ENCODE data around the gene SARDH. TPM values are rescaled to one million over a fixed set of nuclear protein-coding genes. Genes with fewer than 3 reads are reported as not detected.

The SARDH gene
- total RNA-seq, 4 donors from 2014 or later, result 0.39 to 2.9 (median 0.59) TPM

DNA sequence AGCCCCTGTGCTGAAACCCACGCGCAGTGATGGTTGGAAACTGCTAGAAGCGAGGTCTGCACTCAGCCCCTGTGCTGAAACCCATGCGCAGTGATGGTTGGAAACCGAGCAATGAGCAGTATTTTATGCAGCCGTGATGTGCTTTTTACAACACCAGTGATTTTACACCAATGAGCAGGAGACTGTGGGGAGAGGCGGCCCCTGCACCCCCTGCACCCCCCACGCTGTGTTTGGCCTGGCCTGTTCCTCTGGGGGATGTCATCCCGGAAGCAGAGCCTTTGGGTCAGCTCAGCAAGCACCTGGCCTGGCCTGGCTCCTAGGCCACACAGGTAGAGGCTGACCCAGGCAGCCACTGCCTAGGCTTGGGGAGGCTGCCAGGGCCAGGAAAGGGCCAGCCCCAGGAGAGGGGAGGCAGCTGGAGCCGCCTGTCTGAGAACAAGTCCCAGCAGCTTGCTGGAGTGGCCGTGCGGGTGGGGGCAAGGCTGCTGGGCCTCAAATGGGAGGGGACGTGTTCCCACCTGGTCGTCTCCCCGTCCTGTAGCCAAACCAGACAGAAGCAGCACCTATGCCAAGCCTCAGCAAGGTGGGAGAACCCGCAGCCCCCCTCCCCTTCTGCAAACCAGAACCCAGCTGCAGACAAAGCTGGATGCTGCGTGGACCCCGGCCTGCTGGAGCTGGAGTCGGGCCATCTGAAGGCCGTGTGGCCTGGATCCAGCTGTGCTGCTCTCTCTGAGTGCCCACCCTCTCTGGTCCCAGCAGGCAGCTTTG, 55.1 kb downstream of the SARDH start:
- no peak for ATAC-seq

DNA sequence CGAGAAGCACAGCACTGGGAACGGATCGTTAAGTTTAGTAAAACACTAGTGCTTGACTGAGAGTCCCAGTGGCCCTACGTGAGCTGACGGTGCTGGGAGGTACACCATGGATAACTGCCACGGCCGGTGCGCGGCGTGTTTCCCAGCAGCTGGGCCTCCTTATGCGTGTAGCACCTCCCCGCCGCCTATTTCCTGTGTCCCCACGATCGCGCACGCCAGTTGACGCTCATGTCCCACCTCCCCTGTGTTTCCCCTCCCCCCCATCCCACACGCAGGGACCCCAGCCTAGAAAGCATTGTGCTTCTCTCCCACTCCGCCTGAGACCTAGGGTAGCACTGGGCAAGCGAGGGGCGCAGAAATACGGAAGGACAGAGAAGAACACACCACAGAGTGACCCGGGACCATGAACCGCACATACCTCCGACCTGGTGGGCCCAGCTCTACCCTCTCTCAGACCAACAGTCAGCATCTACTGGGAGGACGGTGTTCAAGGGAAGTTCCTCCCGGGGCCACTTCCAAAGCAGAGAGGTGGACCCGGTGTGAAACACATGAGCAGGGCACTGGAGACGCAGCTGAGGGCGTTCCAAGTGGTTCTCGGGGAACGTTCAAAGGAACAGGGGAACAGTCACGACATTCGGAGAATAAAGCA, 56.4 kb downstream of the SARDH start:
- H3K27me3 ChIP-seq, result no peaks in the 10 kb centered on the region
- no peak overlapping the region for H3K4me3 ChIP-seq
- intact Hi-C loops (cut with DNase I; ENCODE audit: low total_unique reads) (no loop called here), in situ Hi-C loops (cut with MboI; ENCODE audit: low sequenced_read_pairs in 4 of 4) (no loop called here)
- no peak overlapping the region for H3K27ac ChIP-seq
- peaks cover 4 to 6% of the 10 kb centered on the region in 2 donors for H3K4me1 ChIP-seq
- no peak for DNase-seq
- no peaks in the 10 kb centered on the region for H3K36me3 ChIP-seq
- TF ChIP-seq, protein P1, sequence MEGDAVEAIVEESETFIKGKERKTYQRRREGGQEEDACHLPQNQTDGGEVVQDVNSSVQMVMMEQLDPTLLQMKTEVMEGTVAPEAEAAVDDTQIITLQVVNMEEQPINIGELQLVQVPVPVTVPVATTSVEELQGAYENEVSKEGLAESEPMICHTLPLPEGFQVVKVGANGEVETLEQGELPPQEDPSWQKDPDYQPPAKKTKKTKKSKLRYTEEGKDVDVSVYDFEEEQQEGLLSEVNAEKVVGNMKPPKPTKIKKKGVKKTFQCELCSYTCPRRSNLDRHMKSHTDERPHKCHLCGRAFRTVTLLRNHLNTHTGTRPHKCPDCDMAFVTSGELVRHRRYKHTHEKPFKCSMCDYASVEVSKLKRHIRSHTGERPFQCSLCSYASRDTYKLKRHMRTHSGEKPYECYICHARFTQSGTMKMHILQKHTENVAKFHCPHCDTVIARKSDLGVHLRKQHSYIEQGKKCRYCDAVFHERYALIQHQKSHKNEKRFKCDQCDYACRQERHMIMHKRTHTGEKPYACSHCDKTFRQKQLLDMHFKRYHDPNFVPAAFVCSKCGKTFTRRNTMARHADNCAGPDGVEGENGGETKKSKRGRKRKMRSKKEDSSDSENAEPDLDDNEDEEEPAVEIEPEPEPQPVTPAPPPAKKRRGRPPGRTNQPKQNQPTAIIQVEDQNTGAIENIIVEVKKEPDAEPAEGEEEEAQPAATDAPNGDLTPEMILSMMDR (IDR thresholded peaks at IDR 0.05 in 4 of 5, conservative IDR thresholded peaks at IDR 0.05 in 1 of 5), result no peak
- TF ChIP-seq POLR2A (IDR thresholded peaks at IDR 0.05), result no peak
- no peak for ATAC-seq
- H3K9me3 ChIP-seq, result no peaks in the 10 kb centered on the region

More for the DNA sequence above, 55.1 kb downstream of the SARDH start:
- H3K9me3 ChIP-seq, result no peaks in the 10 kb centered on the region
- in situ Hi-C loops (cut with MboI; ENCODE audit: low sequenced_read_pairs in 4 of 4) (no loop called here), intact Hi-C loops (cut with DNase I; ENCODE audit: low total_unique reads) (no loop called here)
- H3K27me3 ChIP-seq, result no peaks in the 10 kb centered on the region
- H3K27ac ChIP-seq, result peak overlapping the region in 1 of 4 donors; percentile 57
- peaks cover 4 to 6% of the 10 kb centered on the region in 2 donors for H3K4me1 ChIP-seq
- no peak for DNase-seq
- H3K36me3 ChIP-seq, result no peaks in the 10 kb centered on the region
- no peak for TF ChIP-seq POLR2A (IDR thresholded peaks at IDR 0.05)
- TF ChIP-seq, protein P1 (IDR thresholded peaks at IDR 0.05 in 4 of 5, conservative IDR thresholded peaks at IDR 0.05 in 1 of 5), result no peak
- no peak overlapping the region for H3K4me3 ChIP-seq

DNA sequence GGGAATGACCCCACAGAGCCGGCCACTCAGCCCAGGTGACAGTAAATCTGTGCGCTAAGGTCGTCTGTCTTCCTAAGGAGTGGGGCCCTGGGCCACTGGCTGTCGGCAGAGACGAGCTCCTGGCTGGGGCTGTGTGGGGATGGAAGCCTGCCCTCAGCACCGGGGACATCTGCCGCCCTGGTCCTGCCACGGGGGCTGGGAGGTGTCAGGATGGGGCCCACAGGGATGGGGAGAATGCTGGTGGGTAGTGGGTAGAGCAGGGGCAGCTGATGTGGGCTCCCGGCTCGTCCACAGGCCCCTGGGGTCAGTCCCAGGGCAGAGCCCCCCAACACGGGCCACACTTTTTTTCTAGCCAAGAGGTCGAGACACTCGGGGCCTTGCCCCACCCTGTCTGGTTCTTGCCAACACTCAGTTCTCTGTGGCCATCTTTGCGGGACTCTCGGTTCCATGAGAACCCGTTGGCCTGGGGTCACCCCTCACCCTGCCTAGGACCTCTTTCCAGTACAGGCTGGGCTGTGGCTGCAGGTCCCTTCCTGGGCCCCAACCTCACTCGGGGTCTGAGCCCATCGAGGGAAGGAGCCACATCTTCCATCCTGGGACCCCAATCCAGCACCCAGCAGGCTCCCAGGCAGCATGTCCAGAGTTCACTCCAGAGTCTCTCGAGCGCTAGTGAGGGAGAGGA, 57.0 kb downstream of the SARDH start:
- Histone ChIP-seq H3K27me3 (no peaks in the 10 kb centered on the region), H3K27ac (no peak overlapping the region), H3K9me3 (no peaks in the 10 kb centered on the region), H3K4me1 (peaks cover 4 to 6% of the 10 kb centered on the region in 2 donors), H3K4me3 (no peak overlapping the region), H3K36me3 (no peaks in the 10 kb centered on the region)
- TF ChIP-seq, protein P1 (IDR thresholded peaks at IDR 0.05 in 4 of 5, conservative IDR thresholded peaks at IDR 0.05 in 1 of 5), result no peak
- no peak for TF ChIP-seq POLR2A (IDR thresholded peaks at IDR 0.05)
- no peak for DNase-seq
- ATAC-seq, result no peak
- intact Hi-C loops (cut with DNase I; ENCODE audit: low total_unique reads) (no loop called here), in situ Hi-C loops (cut with MboI; ENCODE audit: low sequenced_read_pairs in 4 of 4) (no loop called here)

DNA sequence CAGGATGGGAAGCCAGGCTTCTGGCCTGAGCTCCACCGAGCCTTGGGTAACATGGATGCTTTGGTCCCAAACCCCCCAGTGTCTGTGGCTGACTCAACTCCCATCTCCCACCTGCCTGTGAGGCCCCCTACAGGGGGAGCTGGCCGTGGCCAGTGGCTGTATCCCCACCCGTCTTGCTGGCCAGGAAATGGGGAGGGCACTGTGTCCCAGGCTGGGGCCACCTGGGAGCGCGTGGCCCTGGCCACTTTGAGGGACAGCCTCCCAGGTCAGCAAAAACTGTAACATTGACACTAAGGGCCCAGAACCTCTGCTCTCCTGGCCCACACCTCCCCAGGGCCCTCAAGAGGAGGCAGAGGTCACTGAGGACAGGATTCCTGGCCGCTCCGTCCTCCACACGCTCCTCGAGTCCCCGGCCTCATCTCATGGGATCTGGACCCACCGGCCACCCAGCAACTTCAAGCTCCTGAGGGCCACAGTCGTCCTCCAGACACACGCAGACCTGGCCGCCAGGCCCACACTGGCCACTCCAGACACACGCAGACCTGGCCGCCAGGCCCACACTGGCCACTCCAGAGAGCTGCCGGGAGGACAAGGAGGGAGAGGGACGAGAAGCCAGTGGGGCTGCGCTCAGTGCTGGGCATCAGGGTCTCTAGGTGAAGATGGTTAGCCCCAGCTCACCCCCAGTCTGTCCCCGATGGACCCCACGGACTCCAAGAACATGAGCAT, 57.7 kb downstream of the SARDH start:
- no peak for DNase-seq

More for the DNA sequence above, 57.7 kb downstream of the SARDH start:
- no peak overlapping the region for H3K4me3 ChIP-seq
- no peaks in the 10 kb centered on the region for H3K36me3 ChIP-seq
- no peak for ATAC-seq
- H3K4me1 ChIP-seq, result peaks cover 4 to 6% of the 10 kb centered on the region in 2 donors
- in situ Hi-C loops (cut with MboI; ENCODE audit: low sequenced_read_pairs in 4 of 4) (no loop called here), intact Hi-C loops (cut with DNase I; ENCODE audit: low total_unique reads) (no loop called here)
- no peaks in the 10 kb centered on the region for H3K9me3 ChIP-seq
- TF ChIP-seq, protein P1 (IDR thresholded peaks at IDR 0.05 in 4 of 5, conservative IDR thresholded peaks at IDR 0.05 in 1 of 5), result no peak
- TF ChIP-seq POLR2A (IDR thresholded peaks at IDR 0.05), result no peak
- H3K27me3 ChIP-seq, result no peaks in the 10 kb centered on the region
- no peak overlapping the region for H3K27ac ChIP-seq
